NCI-H1694 treated with DMSO at 0.1 percent for 48 hours (cell line): Measurements from ENCODE around the gene KLHL25.

Source experiments
- DNase-seq: peaks from one replicate; lab custom pipeline; 2025; lab: John Stamatoyannopoulos, UW

Gene KLHL25

GRCh38 chr15:85710340-85710842 is 84.3 kb downstream of the KLHL25 start:
- DNase-seq, result no peak
